Loucy (cell line): Measurements from ENCODE around the gene MSMO1.

ENCODE experiments used
- CTCF ChIP-seq: fragments of 200-600 bp; sonication (generic); conservative IDR thresholded peaks from 2 replicates; pipeline ENCODE4 v1.5.1; 2014; ENCODE audit warnings: mild to moderate bottlenecking, antibody characterized with exemption, low read length
- EZH2phosphoT487 ChIP-seq: fragments of 200-600 bp; IDR thresholded peaks from 2 replicates; pipeline ENCODE4 v1.6.1; 2018; ENCODE audit warnings: antibody characterized with exemption, mild to moderate bottlenecking, moderate library complexity, borderline replicate concordance

DNA sequence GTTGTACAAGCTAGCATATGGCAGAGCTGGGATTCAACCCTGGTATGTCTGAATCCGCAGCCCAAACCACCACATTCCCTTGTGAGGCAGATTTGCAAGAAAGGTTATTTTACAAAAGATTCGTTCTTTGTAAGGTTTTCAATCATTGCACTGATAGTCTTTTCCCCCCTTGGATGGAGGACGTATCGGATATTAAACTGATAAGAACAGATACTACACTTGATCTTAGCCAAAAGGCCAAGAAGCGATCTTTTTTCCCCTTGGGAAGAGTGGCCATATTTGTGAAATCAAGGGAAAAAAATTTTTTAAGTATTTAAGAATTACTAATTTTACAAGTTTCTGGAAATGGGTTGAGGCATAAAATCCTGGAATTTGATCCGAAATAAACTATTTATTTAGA is 34.4 kb upstream of the MSMO1 start:
- TF ChIP-seq CTCF = no peak
- no peak for TF ChIP-seq EZH2phosphoT487
